KOPT-K1 (cell line): ENCODE measurements around the gene KIR3DL1.
"Not testable (repeated sequence)": the region's sequence is repeated elsewhere in the genome, so short reads cannot be mapped to it uniquely, and the experiment has no call there.

Experiments used
- H3K27ac ChIP-seq: fragments of 200-600 bp; sonication (generic); 2 replicates; pipeline ENCODE4 v1.5.1; 2016; ENCODE audit warnings: antibody characterized with exemption, mild to moderate bottlenecking, low read depth, low read length; ENCODE audit not compliant: poor library complexity, severe bottlenecking
- H3K36me3 ChIP-seq: fragments of 200-600 bp; sonication (generic); 2 replicates; pipeline ENCODE4 v1.5.1; 2017; ENCODE audit warnings: antibody characterized with exemption, mild to moderate bottlenecking, low read length, moderate library complexity; ENCODE audit not compliant: insufficient read depth
- H3K9me3 ChIP-seq: fragments of 200-600 bp; sonication (generic); 2 replicates; pipeline ENCODE4 v1.5.1; 2017; ENCODE audit warnings: antibody characterized with exemption, low read length, mild to moderate bottlenecking; ENCODE audit not compliant: insufficient read depth, poor library complexity, severe bottlenecking

KIR3DL1 gene

DNA sequence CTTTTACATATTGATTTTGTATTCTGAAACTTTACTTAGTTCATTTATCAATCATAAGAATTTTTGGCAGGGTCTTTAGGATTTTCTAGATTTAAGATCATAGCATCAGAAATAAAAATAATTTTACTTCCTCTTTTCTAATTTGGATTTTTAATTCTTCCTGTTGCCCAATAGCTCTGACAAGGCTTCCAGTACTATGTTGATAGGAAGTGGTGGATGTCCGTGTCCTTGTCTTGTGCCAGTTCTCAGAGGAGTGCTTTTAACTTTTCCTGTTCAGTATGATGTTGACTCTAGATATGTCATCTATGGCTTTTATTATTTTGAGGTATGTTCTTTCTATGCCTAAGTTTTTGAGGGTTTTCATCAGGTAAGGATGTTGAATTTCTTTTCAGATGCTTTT lies 20.5 kb upstream of the KIR3DL1 start:
- no peaks in the 10 kb centered on the region for H3K9me3 ChIP-seq
- H3K36me3 ChIP-seq = no peaks in the 10 kb centered on the region
- H3K27ac ChIP-seq = no peak overlapping the region

GRCh38 chr19:54803410-54803809 lies 12.9 kb upstream of the KIR3DL1 start, which contains the start of gene KIR2DL4:
Gene KIR2DL4, plus strand, starts transcription at chr19:54803610. Its CDS starts 42 bp downstream, at chr19:54803652.
- Histone ChIP-seq H3K27ac (no peak within 1 kb of the TSS), H3K9me3 (no peaks in the 10 kb centered on the region), H3K36me3 (no peaks in the 10 kb centered on the region)

- no peaks in the 10 kb centered on the region for H3K9me3 ChIP-seq
- no peak overlapping the region for H3K27ac ChIP-seq
- no peaks in the 10 kb centered on the region for H3K36me3 ChIP-seq
These were observed 12.2 kb upstream of the KIR3DL1 start for GRCh38 chr19:54804101-54804500.

GRCh38 chr19:54804571-54804970 lies 11.7 kb upstream of the KIR3DL1 start:
- Histone ChIP-seq H3K27ac (no peak overlapping the region), H3K36me3 (no peaks in the 10 kb centered on the region), H3K9me3 (no peaks in the 10 kb centered on the region)

DNA sequence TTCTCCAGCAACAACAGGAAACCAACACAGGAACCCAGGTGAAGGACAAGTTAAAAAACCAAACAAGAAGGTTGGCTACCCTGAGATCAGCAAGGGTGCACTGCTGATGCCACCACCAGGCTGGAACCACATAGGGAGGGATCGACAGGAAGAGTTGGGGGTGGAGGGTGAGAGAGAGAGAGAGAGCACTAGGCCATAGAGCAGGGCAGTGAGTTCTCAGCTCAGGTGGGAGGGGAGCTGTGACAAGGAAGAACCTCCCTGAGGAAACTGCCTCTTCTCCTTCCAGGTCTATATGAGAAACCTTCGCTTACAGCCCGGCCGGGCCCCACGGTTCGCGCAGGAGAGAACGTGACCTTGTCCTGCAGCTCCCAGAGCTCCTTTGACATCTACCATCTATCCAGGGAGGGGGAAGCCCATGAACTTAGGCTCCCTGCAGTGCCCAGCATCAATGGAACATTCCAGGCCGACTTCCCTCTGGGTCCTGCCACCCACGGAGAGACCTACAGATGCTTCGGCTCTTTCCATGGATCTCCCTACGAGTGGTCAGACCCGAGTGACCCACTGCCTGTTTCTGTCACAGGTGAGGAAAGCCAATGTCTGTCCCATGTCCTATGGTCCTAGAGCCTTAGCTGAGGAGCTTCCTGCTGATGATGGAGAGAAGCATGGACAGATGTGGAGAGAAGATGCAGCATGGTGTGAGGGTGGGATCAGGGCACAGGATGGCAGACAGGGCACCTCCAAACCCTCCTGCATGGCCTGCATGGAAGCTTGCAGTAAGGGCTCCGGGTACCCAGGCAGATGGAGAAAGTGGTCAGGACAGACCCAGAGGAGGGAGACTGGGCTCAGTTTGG lies 10.4 kb upstream of the KIR3DL1 start:
- no peaks in the 10 kb centered on the region for H3K9me3 ChIP-seq
- H3K27ac ChIP-seq = no peak overlapping the region
- H3K36me3 ChIP-seq = no peaks in the 10 kb centered on the region

GRCh38 chr19:54806516-54806838 lies 9.8 kb upstream of the KIR3DL1 start:
- H3K27ac ChIP-seq = no peak overlapping the region
- H3K9me3 ChIP-seq = no peaks in the 10 kb centered on the region
- no peaks in the 10 kb centered on the region for H3K36me3 ChIP-seq

GRCh38 chr19:54814571-54814970 lies 1.7 kb upstream of the KIR3DL1 start:
- peaks cover 10% of the 10 kb centered on the region for H3K9me3 ChIP-seq
- not testable (repeated sequence) for H3K27ac ChIP-seq, H3K36me3 ChIP-seq

DNA sequence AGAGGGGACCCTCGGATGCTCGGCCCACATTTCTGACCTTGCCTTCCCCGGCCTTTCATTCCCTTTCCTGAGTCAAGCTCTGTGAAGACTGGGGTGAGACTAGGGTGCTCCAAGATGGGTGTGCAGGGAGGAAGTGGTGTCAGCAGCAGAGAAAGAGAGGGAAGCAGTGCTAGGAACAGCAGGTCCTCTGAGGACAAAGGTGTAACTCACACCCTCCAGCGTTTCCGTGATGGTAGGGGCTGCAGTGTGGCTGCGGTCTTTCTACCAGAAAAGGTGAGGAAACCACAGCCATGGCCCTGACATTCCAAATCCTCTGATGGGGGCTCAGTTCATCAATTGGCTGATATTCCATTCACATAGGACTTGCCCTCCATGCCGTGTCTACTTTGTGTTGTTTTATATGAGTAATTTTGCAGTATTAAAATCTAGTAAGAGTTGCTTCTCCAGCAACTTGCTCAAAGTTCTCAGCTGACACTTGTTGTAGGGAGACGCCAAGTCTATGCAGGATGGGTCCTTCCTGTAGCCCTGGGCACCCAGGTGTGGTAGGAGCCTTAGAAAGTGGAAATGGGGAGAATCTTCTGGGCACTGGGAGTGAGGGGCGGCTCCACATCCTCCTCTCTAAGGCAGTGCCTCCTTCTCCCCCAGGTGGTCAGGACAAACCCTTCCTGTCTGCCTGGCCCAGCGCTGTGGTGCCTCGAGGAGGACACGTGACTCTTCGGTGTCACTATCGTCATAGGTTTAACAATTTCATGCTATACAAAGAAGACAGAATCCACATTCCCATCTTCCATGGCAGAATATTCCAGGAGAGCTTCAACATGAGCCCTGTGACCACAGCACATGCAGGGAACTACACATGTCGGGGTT lies 1.6 kb downstream of the KIR3DL1 start:
- Histone ChIP-seq H3K36me3 (no peaks in the 10 kb centered on the region), H3K27ac (no peak overlapping the region), H3K9me3 (no peaks in the 10 kb centered on the region)

- not testable (repeated sequence) for H3K9me3 ChIP-seq
These were observed 8.1 kb downstream of the KIR3DL1 start for GRCh38 chr19:54824416-54824815.

GRCh38 chr19:54825326-54825725 lies 9.1 kb downstream of the KIR3DL1 start:
- not testable (repeated sequence) for H3K9me3 ChIP-seq, H3K27ac ChIP-seq, H3K36me3 ChIP-seq

More at GRCh38 chr19:54824416-54824815, 8.1 kb downstream of the KIR3DL1 start:
- not testable (repeated sequence) for H3K36me3 ChIP-seq, H3K27ac ChIP-seq

DNA sequence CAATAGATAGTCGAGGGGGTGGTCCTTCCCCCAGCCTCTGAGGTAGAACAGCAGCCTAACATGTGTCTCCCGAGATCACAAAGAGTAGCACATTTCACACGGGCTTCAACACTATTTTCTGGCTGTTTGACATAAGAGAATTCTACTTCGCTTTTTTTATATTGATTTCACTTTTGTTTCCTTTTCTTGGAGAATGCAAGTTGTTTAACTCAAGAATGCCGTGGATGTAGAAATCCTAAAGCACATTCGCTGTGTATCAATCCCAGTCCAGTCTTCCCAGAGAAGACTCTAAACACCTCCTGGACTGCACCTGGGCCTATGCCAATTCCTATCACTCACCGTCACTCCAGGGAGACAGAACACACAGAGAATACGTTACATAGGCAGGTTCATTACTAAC lies 11.8 kb downstream of the KIR3DL1 start:
- H3K27ac ChIP-seq, H3K36me3 ChIP-seq, H3K9me3 ChIP-seq: not testable (repeated sequence)

- not testable (repeated sequence) for H3K27ac ChIP-seq, H3K9me3 ChIP-seq, H3K36me3 ChIP-seq
These were observed 16.2 kb downstream of the KIR3DL1 start, which contains the start of gene KIR2DS4 for GRCh38 chr19:54832496-54832895. Gene KIR2DS4, plus strand, starts transcription at chr19:54832676.

DNA sequence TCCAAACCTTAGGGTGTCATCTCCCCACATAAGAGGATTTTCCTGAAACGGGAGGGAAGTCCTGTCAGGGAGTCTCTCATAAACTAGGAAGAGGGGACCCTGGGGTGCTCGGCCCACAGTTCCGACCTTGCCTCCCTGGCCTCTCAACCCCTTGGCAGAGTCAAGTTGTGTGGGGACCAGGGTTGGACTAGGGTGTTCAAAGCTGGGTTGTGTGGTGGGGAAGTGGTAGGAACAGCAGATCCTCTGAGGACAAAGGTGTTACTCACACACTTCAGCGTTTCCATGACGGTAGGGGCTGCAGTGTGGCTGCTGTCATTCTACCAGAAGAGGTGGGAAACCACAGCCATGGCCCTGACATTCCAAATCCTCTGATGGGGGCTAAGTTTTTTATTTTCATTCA lies 18.9 kb downstream of the KIR3DL1 start:
- not testable (repeated sequence) for H3K36me3 ChIP-seq, H3K27ac ChIP-seq, H3K9me3 ChIP-seq

GRCh38 chr19:54837522-54837921 lies 21.3 kb downstream of the KIR3DL1 start:
- H3K27ac ChIP-seq, H3K9me3 ChIP-seq, H3K36me3 ChIP-seq: not testable (repeated sequence)

- H3K9me3 ChIP-seq, H3K36me3 ChIP-seq, H3K27ac ChIP-seq: not testable (repeated sequence)
These were observed 26.9 kb downstream of the KIR3DL1 start for GRCh38 chr19:54843171-54843570.
